H9 (cell line): Measurements from ENCODE around the gene FTH1. TPM values are rescaled to one million over a fixed set of nuclear protein-coding genes. Genes with fewer than 3 reads are reported as not detected.

Experiments
- DNase-seq: peaks from one replicate; pipeline ENCODE4 v3.0.0-alpha.2; 2017
- H2AFZ ChIP-seq: one replicate; pipeline ENCODE4 v1.6.1; 2013; ENCODE audit warnings: mild to moderate bottlenecking, low read length, control low read depth, moderate library complexity
- H2AK5ac ChIP-seq: 2 replicates; pipeline ENCODE4 v1.6.1; 2013; ENCODE audit warnings: low read length, control low read depth, mixed read lengths; ENCODE audit not compliant: insufficient read length
- H2BK120ac ChIP-seq: one replicate; pipeline ENCODE4 v1.6.1; 2013; ENCODE audit warnings: low read depth, mild to moderate bottlenecking, low read length, control low read depth, inconsistent platforms; ENCODE audit not compliant: poor library complexity, severe bottlenecking
- H2BK12ac ChIP-seq: 2 replicates; pipeline ENCODE4 v1.6.1; 2013; ENCODE audit warnings: low read length, control low read depth, mixed read lengths, low read depth; ENCODE audit not compliant: insufficient read length
- H2BK15ac ChIP-seq: 2 replicates; pipeline ENCODE4 v1.6.1; 2013; ENCODE audit warnings: low read depth, low read length, control low read depth
- H2BK20ac ChIP-seq: one replicate; pipeline ENCODE4 v1.6.1; 2013; ENCODE audit warnings: low read depth, mild to moderate bottlenecking, low read length, control low read depth, inconsistent platforms; ENCODE audit not compliant: poor library complexity, severe bottlenecking
- H2BK5ac ChIP-seq: 2 replicates; pipeline ENCODE4 v1.6.1; 2013; ENCODE audit warnings: low read length, control low read depth, mixed read lengths; ENCODE audit not compliant: insufficient read length
- H3K14ac ChIP-seq: 2 replicates; pipeline ENCODE4 v1.6.1; 2013; ENCODE audit warnings: low read length, control low read depth; ENCODE audit not compliant: insufficient read depth
- H3K18ac ChIP-seq: 2 replicates; pipeline ENCODE4 v1.6.1; 2013; ENCODE audit warnings: low read depth, mild to moderate bottlenecking, mixed read lengths, low read length, control low read depth; ENCODE audit not compliant: insufficient read length
- H3K23ac ChIP-seq: 2 replicates; pipeline ENCODE4 v1.6.1; 2013; ENCODE audit warnings: low read length, control low read depth, mixed read lengths, low read depth; ENCODE audit not compliant: insufficient read length
- H3K23me2 ChIP-seq: 2 replicates; pipeline ENCODE4 v1.6.1; 2013; ENCODE audit warnings: low read depth, mild to moderate bottlenecking, mixed read lengths, low read length, control low read depth; ENCODE audit not compliant: insufficient read length, poor library complexity, severe bottlenecking
- H3K27ac ChIP-seq: 2 replicates; pipeline ENCODE4 v1.5.1; 2013; ENCODE audit warnings: low read length, control low read depth, mixed read lengths, low read depth; ENCODE audit not compliant: insufficient read length
- H3K27me3 ChIP-seq: 2 replicates; pipeline ENCODE4 v1.6.1; 2013; ENCODE audit warnings: low read length, control low read depth, inconsistent platforms; ENCODE audit not compliant: insufficient read depth
- H3K4ac ChIP-seq: 2 replicates; pipeline ENCODE4 v1.6.1; 2013; ENCODE audit warnings: low read depth, mild to moderate bottlenecking, control low read depth, inconsistent platforms, low read length, moderate library complexity
- H3K4me1 ChIP-seq: 2 replicates; pipeline ENCODE4 v1.6.1; 2013; ENCODE audit warnings: low read length, control low read depth, inconsistent platforms; ENCODE audit not compliant: insufficient read depth
- H3K4me2 ChIP-seq: 2 replicates; pipeline ENCODE4 v1.6.1; 2013; ENCODE audit warnings: low read length, control low read depth, mixed read lengths; ENCODE audit not compliant: insufficient read length, insufficient read depth
- H3K56ac ChIP-seq: 2 replicates; pipeline ENCODE4 v1.6.1; 2013; ENCODE audit warnings: low read depth, mild to moderate bottlenecking, mixed read lengths, low read length, control low read depth; ENCODE audit not compliant: insufficient read length
- H3K79me1 ChIP-seq: 2 replicates; pipeline ENCODE4 v1.6.1; 2013; ENCODE audit warnings: low read depth, mild to moderate bottlenecking, moderate library complexity, low read length, control low read depth, inconsistent platforms; ENCODE audit not compliant: insufficient read depth, poor library complexity, severe bottlenecking
- H3K79me2 ChIP-seq: 2 replicates; pipeline ENCODE4 v1.6.1; 2013; ENCODE audit warnings: low read length, control low read depth, inconsistent platforms; ENCODE audit not compliant: insufficient read depth
- H3K9ac ChIP-seq: 2 replicates; pipeline ENCODE4 v1.6.1; 2013; ENCODE audit warnings: low read length, control low read depth, mixed read lengths; ENCODE audit not compliant: insufficient read length; ENCODE audit errors: extremely low read depth
- H3K9me3 ChIP-seq: one replicate; pipeline ENCODE4 v1.6.1; 2013; ENCODE audit warnings: low read depth, low read length, inconsistent platforms; ENCODE audit not compliant: control insufficient read depth
- H3T11ph ChIP-seq: one replicate; pipeline ENCODE4 v1.6.1; 2013; ENCODE audit warnings: mild to moderate bottlenecking, low read length, control low read depth, inconsistent platforms
- H4K20me1 ChIP-seq: one replicate; pipeline ENCODE4 v1.6.1; 2013; ENCODE audit not compliant: control insufficient read depth, insufficient read length, insufficient read depth
- H4K5ac ChIP-seq: 2 replicates; pipeline ENCODE4 v1.6.1; 2013; ENCODE audit warnings: low read depth, mild to moderate bottlenecking, mixed read lengths, low read length, control low read depth; ENCODE audit not compliant: insufficient read length
- H4K8ac ChIP-seq: replicated peaks from 2 replicates; pipeline ENCODE4 v1.6.1; 2013; ENCODE audit warnings: low read length, control low read depth, mixed read lengths, low read depth; ENCODE audit not compliant: insufficient read length
- H4K91ac ChIP-seq: 2 replicates; pipeline ENCODE4 v1.6.1; 2013; ENCODE audit warnings: low read depth, mild to moderate bottlenecking, moderate library complexity, mixed read lengths, low read length, control low read depth; ENCODE audit not compliant: insufficient read length
- H3K27ac Mint-ChIP-seq, 3 experiments: 2 replicates in 2 of 3; 3 replicates in 1 of 3; pipeline ENCODE4 v1.8.0; 2020 to 2021; ENCODE audit warnings: mixed read lengths in 3 of 3, mild to moderate bottlenecking in 1 of 3, moderate library complexity in 1 of 3
- H3K27me3 Mint-ChIP-seq: 2 replicates; pipeline ENCODE4 v1.8.0; 2021; ENCODE audit warnings: low read depth, mild to moderate bottlenecking, moderate library complexity, mixed read lengths
- H3K36me3 Mint-ChIP-seq, 3 experiments: 2 replicates in 2 of 3; 3 replicates in 1 of 3; pipeline ENCODE4 v1.8.0; 2020 to 2021; ENCODE audit warnings: low read depth in 3 of 3, mixed read lengths in 3 of 3; ENCODE audit not compliant: insufficient read depth in 1 of 3
- H3K4me1 Mint-ChIP-seq, 2 experiments: 2 replicates each; pipeline ENCODE4 v1.8.0; 2020; ENCODE audit warnings: mixed read lengths in 2 of 2
- H3K4me3 Mint-ChIP-seq, 2 experiments: 2 replicates in 1 of 2; 3 replicates in 1 of 2; pipeline ENCODE4 v1.8.0; 2020 to 2021; ENCODE audit warnings: mild to moderate bottlenecking in 2 of 2, mixed read lengths in 2 of 2, moderate library complexity in 1 of 2
- H3K9me3 Mint-ChIP-seq, 2 experiments: 2 replicates in 1 of 2; 3 replicates in 1 of 2; pipeline ENCODE4 v1.8.0; 2020; ENCODE audit warnings: mild to moderate bottlenecking in 2 of 2, mixed read lengths in 2 of 2, moderate library complexity in 1 of 2
- CTCF ChIP-seq: fragments of 200-600 bp; sonication (generic); conservative IDR thresholded peaks from 3 replicates; pipeline ENCODE4 v1.8.0; 2021; ENCODE audit warnings: antibody characterized with exemption, mild to moderate bottlenecking
- WGBS: extraction: QIAGEN DNeasy Blood & Tissue Kit; methylation state at CpG from one replicate; pipeline ENCODE4 v1.1.7; 2013; ENCODE audit warnings: missing lambda C conversion rate, low lambda C conversion rate, mixed read lengths; ENCODE audit not compliant: insufficient read length; ENCODE audit errors: extremely low coverage; 5-methylcytosine and 5-hydroxymethylcytosine counted together
- total RNA-seq: library from RNA; stranded (reverse); gene quantifications from 2 replicates; pipeline ENCODE4 v1.2.1, GENCODE V29; 2021

The FTH1 gene
- total RNA-seq, 1 experiment from 2014 or later = 1,505 TPM

GRCh38 chr11:62012832-62013461 is 45.5 kb upstream of the FTH1 start:
- no peak for DNase-seq
- H2BK12ac ChIP-seq = no peak overlapping the region
- no peak overlapping the region for H2AFZ ChIP-seq
- no peak overlapping the region for H2AK5ac ChIP-seq
- Mint-ChIP-seq H3K36me3 (no peaks in the 10 kb centered on the region), H3K9me3 (no peaks in the 10 kb centered on the region; a peak in 2 of 5 replicates), H3K4me3 (no peak overlapping the region), H3K27ac (no peak overlapping the region; a peak in 1 of 7 replicates), H3K27me3 (peaks cover 8% of the 10 kb centered on the region), H3K4me1 (peaks cover 11 to 16% of the 10 kb centered on the region in 2 experiments)
- H3K4ac ChIP-seq = no peak overlapping the region
- no peak overlapping the region for H3K56ac ChIP-seq
- H3K4me2 ChIP-seq = no peak overlapping the region
- no peaks in the 10 kb centered on the region for H4K20me1 ChIP-seq
- no CpG with 5 or more reads among the region's 5 CpGs for WGBS
- no peaks in the 10 kb centered on the region for H3K23me2 ChIP-seq
- no peak overlapping the region for H4K8ac ChIP-seq
- H3T11ph ChIP-seq = no peak overlapping the region
- H3K23ac ChIP-seq = no peak overlapping the region
- no peaks in the 10 kb centered on the region for H3K9me3 ChIP-seq
- H3K27ac ChIP-seq = no peak overlapping the region
- H2BK20ac ChIP-seq = no peak overlapping the region
- H2BK120ac ChIP-seq = no peak overlapping the region
- no peak for TF ChIP-seq CTCF
- no peaks in the 10 kb centered on the region; the same call in 1 of the 2 replicates for H3K4me1 ChIP-seq
- no peaks in the 10 kb centered on the region for H3K27me3 ChIP-seq
- no peak overlapping the region for H2BK5ac ChIP-seq
- H4K91ac ChIP-seq = no peak overlapping the region
- no peak overlapping the region for H2BK15ac ChIP-seq
- H3K9ac ChIP-seq = no peak overlapping the region
- H3K18ac ChIP-seq = no peak overlapping the region
- H3K79me1 ChIP-seq = no peaks in the 10 kb centered on the region
- H3K79me2 ChIP-seq = no peaks in the 10 kb centered on the region
- H3K14ac ChIP-seq = no peak overlapping the region
- no peak overlapping the region for H4K5ac ChIP-seq
